Right cardiac atrium (tissue), 5 donors: ENCODE results near the gene TRIM3. TPM values are rescaled to one million over a fixed set of nuclear protein-coding genes. Genes with fewer than 3 reads are reported as not detected.

Source experiments
- ATAC-seq, 2 donors: fragments of 200-7000 bp; cut with Tn5 transposase; one replicate each; pipeline versions ENCODE4 v1.8.0 to v1.9.1; 2020; ENCODE audit warnings: moderate library complexity in 2 of 2, mild to moderate bottlenecking in 1 of 2
- DNase-seq, 3 donors: peaks; one replicate each; pipeline ENCODE4 v3.0.0-alpha.2; 2020
- H3K27ac ChIP-seq: one replicate; pipeline ENCODE4 v1.5.1; 2013; ENCODE audit warnings: mild to moderate bottlenecking, low read length, control low read depth, moderate library complexity
- H3K27me3 ChIP-seq: one replicate; pipeline ENCODE4 v1.6.1; 2013; ENCODE audit not compliant: control insufficient read depth, insufficient read depth
- H3K4me1 ChIP-seq: one replicate; pipeline ENCODE4 v1.6.1; 2013; ENCODE audit warnings: low read length; ENCODE audit not compliant: control insufficient read depth, insufficient read depth
- H3K4me3 ChIP-seq: one replicate; pipeline ENCODE4 v1.5.1; 2013; ENCODE audit warnings: low read length, control low read depth
- H3K9me3 ChIP-seq: one replicate; pipeline ENCODE4 v1.6.1; 2013; ENCODE audit warnings: low read length; ENCODE audit not compliant: control insufficient read depth
- WGBS: extraction: QIAGEN DNeasy Blood & Tissue Kit; methylation state at CpG from one replicate; pipeline ENCODE4 v1.1.7; 2013; 5-methylcytosine and 5-hydroxymethylcytosine counted together
- intact Hi-C, 4 donors: fragments of 100-400 bp; cut with DNase I; formaldehyde crosslinking; loops; one replicate each; pipeline versions ENCODE4 v1.11.0 to v1.14.0; 2022 to 2023
- polyA plus RNA-seq: library from polyadenylated mRNA; stranded (reverse); fragments of 200-250 nt; gene quantifications from one replicate; pipeline ENCODE4 v1.2.3, GENCODE V29; 2013
- total RNA-seq, 4 donors: library from RNA; stranded (reverse); fragmentation: NEBNext Ultra II Directional; extraction: Animal tissue kit (Norgen Biotek cat#: 25700); gene quantifications; one replicate each; pipeline ENCODE4 v1.2.1, GENCODE V29; 2021
- donor health status: healthy with polysubstance abuse.
- donor health status: DM: no; HTN: yes; CAD: no.
- donor health status: DM: no; HTN: no; CAD: no.
- donor health status: DM: no; HTN: yes; CAD: no; lungs with severe emphysema.
- donor health status: DM: yes; HTN: yes; CAD: no.

Gene TRIM3
- total and polyA plus RNA-seq, 5 donors: 9.4 to 12.5 (median 11.9) TPM

GRCh38 chr11:6413791-6414201 lies 59.9 kb downstream of the TRIM3 start:
- intact Hi-C loops: no loop called here
- ATAC-seq: no peak
- DNase-seq: no peak
- H3K27ac ChIP-seq: no peak overlapping the region
- no peaks in the 10 kb centered on the region for H3K9me3 ChIP-seq
- no peaks in the 10 kb centered on the region for H3K27me3 ChIP-seq
- WGBS: 85% methylated on average over 12 of the region's 12 CpGs
- peaks cover 11% of the 10 kb centered on the region for H3K4me1 ChIP-seq
- H3K4me3 ChIP-seq: no peak overlapping the region

- no peaks in the 10 kb centered on the region for H3K9me3 ChIP-seq
- 91% methylated on average over 10 of the region's 10 CpGs for WGBS
- intact Hi-C loops: no loop called here
- H3K27ac ChIP-seq: no peak overlapping the region
- H3K27me3 ChIP-seq: no peaks in the 10 kb centered on the region
- no peak for ATAC-seq
- H3K4me1 ChIP-seq: peaks cover 9% of the 10 kb centered on the region
- no peak overlapping the region for H3K4me3 ChIP-seq
- no peak for DNase-seq
Measured at GRCh38 chr11:6411594-6412031, 62.1 kb downstream of the TRIM3 start.

GRCh38 chr11:6410695-6411430 lies 62.9 kb downstream of the TRIM3 start:
- ATAC-seq: no peak
- Histone ChIP-seq H3K9me3 (no peaks in the 10 kb centered on the region), H3K4me1 (peaks cover 7% of the 10 kb centered on the region), H3K4me3 (no peak overlapping the region), H3K27ac (no peak overlapping the region), H3K27me3 (no peaks in the 10 kb centered on the region)
- 95% methylated on average over 23 of the region's 23 CpGs for WGBS
- intact Hi-C loops: no loop called here
- DNase-seq: no peak

GRCh38 chr11:6406370-6406769 lies 67.4 kb downstream of the TRIM3 start:
- Histone ChIP-seq H3K27me3 (no peaks in the 10 kb centered on the region), H3K9me3 (no peaks in the 10 kb centered on the region), H3K4me3 (no peak overlapping the region), H3K4me1 (no peaks in the 10 kb centered on the region), H3K27ac (no peak overlapping the region)
- DNase-seq (no peak), ATAC-seq (no peak)
- intact Hi-C loops: no loop called here
- WGBS: 49% methylated on average over 2 of the region's 2 CpGs

GRCh38 chr11:6405846-6406245 lies 67.9 kb downstream of the TRIM3 start:
- Histone ChIP-seq H3K27ac (no peak overlapping the region), H3K27me3 (no peaks in the 10 kb centered on the region), H3K4me1 (no peaks in the 10 kb centered on the region), H3K4me3 (no peak overlapping the region), H3K9me3 (no peaks in the 10 kb centered on the region)
- DNase-seq (no peak), ATAC-seq (no peak)
- WGBS: 95% methylated on average over 6 of the region's 6 CpGs
- intact Hi-C loops: no loop called here

- ATAC-seq (no peak), DNase-seq (no peak)
- intact Hi-C loops: no loop called here
- 81% methylated on average over 13 of the region's 13 CpGs for WGBS
- Histone ChIP-seq H3K9me3 (no peaks in the 10 kb centered on the region), H3K27me3 (no peaks in the 10 kb centered on the region), H3K4me3 (no peak overlapping the region), H3K4me1 (no peaks in the 10 kb centered on the region), H3K27ac (no peak overlapping the region)
Measured at GRCh38 chr11:6405052-6405667, 68.6 kb downstream of the TRIM3 start.

- Histone ChIP-seq H3K27ac (no peak overlapping the region), H3K27me3 (no peaks in the 10 kb centered on the region), H3K4me3 (no peak overlapping the region), H3K4me1 (no peaks in the 10 kb centered on the region), H3K9me3 (no peaks in the 10 kb centered on the region)
- ATAC-seq: no peak
- intact Hi-C loops: no loop called here
- no peak for DNase-seq
- WGBS: 75% methylated on average over 16 of the region's 16 CpGs
Measured at GRCh38 chr11:6404342-6405051, 69.2 kb downstream of the TRIM3 start.

- ATAC-seq: no peak
- Histone ChIP-seq H3K27me3 (no peaks in the 10 kb centered on the region), H3K4me3 (no peak overlapping the region), H3K9me3 (no peaks in the 10 kb centered on the region), H3K27ac (no peak overlapping the region), H3K4me1 (no peaks in the 10 kb centered on the region)
- no peak for DNase-seq
- WGBS: 90% methylated on average over 8 of the region's 8 CpGs
- intact Hi-C loops: no loop called here
Measured at GRCh38 chr11:6403539-6403938, 70.2 kb downstream of the TRIM3 start.

- DNase-seq (no peak), ATAC-seq (no peak)
- Histone ChIP-seq H3K27ac (no peak overlapping the region), H3K27me3 (no peaks in the 10 kb centered on the region), H3K4me3 (no peak overlapping the region), H3K4me1 (no peaks in the 10 kb centered on the region), H3K9me3 (no peaks in the 10 kb centered on the region)
- WGBS: 84% methylated on average over 7 of the region's 7 CpGs
- intact Hi-C loops: no loop called here
Measured at GRCh38 chr11:6402561-6402981, 71.2 kb downstream of the TRIM3 start.

- no peaks in the 10 kb centered on the region for H3K27me3 ChIP-seq
- 78% methylated on average over 12 of the region's 12 CpGs for WGBS
- no peaks in the 10 kb centered on the region for H3K9me3 ChIP-seq
- intact Hi-C loops: no loop called here
- ATAC-seq: no peak
- H3K4me3 ChIP-seq: no peak overlapping the region
- H3K27ac ChIP-seq: no peak overlapping the region
- DNase-seq: no peak
- H3K4me1 ChIP-seq: no peaks in the 10 kb centered on the region
Measured at GRCh38 chr11:6402061-6402470, 71.7 kb downstream of the TRIM3 start.

GRCh38 chr11:6401464-6401863 lies 72.3 kb downstream of the TRIM3 start:
- no peak for DNase-seq
- Histone ChIP-seq H3K4me3 (no peak overlapping the region), H3K4me1 (no peaks in the 10 kb centered on the region), H3K9me3 (no peaks in the 10 kb centered on the region), H3K27me3 (no peaks in the 10 kb centered on the region), H3K27ac (no peak overlapping the region)
- 77% methylated on average over 7 of the region's 7 CpGs for WGBS
- intact Hi-C loops: no loop called here
- ATAC-seq: no peak
